OCI-LY7 (cell line): ENCODE data around the gene ICE1.

Source experiments
- CTCF ChIP-seq: fragments of 200-600 bp; sonication (generic); conservative IDR thresholded peaks from 2 replicates; pipeline ENCODE4 v1.5.1; 2014; ENCODE audit warnings: mild to moderate bottlenecking, antibody characterized with exemption, low read length, moderate library complexity, mixed read lengths
- EZH2phosphoT487 ChIP-seq: fragments of 200-600 bp; sonication (generic); IDR thresholded peaks from 2 replicates; pipeline ENCODE4 v1.6.1; 2018; ENCODE audit warnings: low read depth, borderline replicate concordance, mild to moderate bottlenecking, mixed run types, antibody characterized with exemption, low read length, moderate library complexity, mixed read lengths

- TF ChIP-seq CTCF = no peak
- no peak for TF ChIP-seq EZH2phosphoT487
Observed at GRCh38 chr5:5387777-5388176, 34.7 kb upstream of the ICE1 start.
